GM23338 (cell line): ENCODE results near the gene ART4. TPM values are rescaled to one million over a fixed set of nuclear protein-coding genes. Genes with fewer than 3 reads are reported as not detected.

ENCODE experiments used
- ATAC-seq: fragments of 200-7000 bp; cut with Tn5 transposase; 3 replicates; pipeline ENCODE4 v1.9.1; 2020
- DNase-seq: peaks from one replicate; pipeline ENCODE4 v3.0.0-alpha.2; 2015; ENCODE audit warnings: low spot score
- H2AFZ ChIP-seq: fragments of 200-600 bp; sonication (generic); 2 replicates; pipeline ENCODE4 v1.8.0; 2016; ENCODE audit warnings: antibody characterized with exemption, mild to moderate bottlenecking, moderate library complexity
- H3F3A ChIP-seq: fragments of 200-600 bp; sonication (generic); replicated peaks from 2 replicates; pipeline ENCODE4 v1.8.0; 2017; ENCODE audit warnings: antibody characterized with exemption, mixed run types, low read depth
- H3K27ac ChIP-seq: fragments of 200-600 bp; sonication (generic); 2 replicates; pipeline ENCODE4 v1.6.1; 2016; ENCODE audit warnings: low read depth
- H3K27me3 ChIP-seq: fragments of 200-600 bp; sonication (generic); 2 replicates; pipeline ENCODE4 v1.8.0; 2016; ENCODE audit warnings: mild to moderate bottlenecking, mixed run types, moderate library complexity; ENCODE audit not compliant: insufficient read depth
- H3K36me3 ChIP-seq: fragments of 200-600 bp; sonication (generic); 2 replicates; pipeline ENCODE4 v1.8.0; 2016; ENCODE audit warnings: mild to moderate bottlenecking; ENCODE audit not compliant: insufficient read depth
- H3K4me1 ChIP-seq: fragments of 200-600 bp; sonication (generic); 2 replicates; pipeline ENCODE4 v1.8.0; 2016; ENCODE audit warnings: mild to moderate bottlenecking, moderate library complexity; ENCODE audit not compliant: insufficient read depth
- H3K4me2 ChIP-seq: fragments of 200-600 bp; sonication (generic); 2 replicates; pipeline ENCODE4 v1.7.1; 2017; ENCODE audit warnings: mixed run types
- H3K4me3 ChIP-seq: fragments of 200-600 bp; sonication (generic); 2 replicates; pipeline ENCODE4 v1.6.1; 2016; ENCODE audit warnings: mixed run types
- H3K79me2 ChIP-seq: fragments of 200-600 bp; sonication (generic); replicated peaks from 2 replicates; pipeline ENCODE4 v1.8.0; 2017; ENCODE audit warnings: mild to moderate bottlenecking; ENCODE audit not compliant: insufficient read depth
- H3K9me2 ChIP-seq: fragments of 200-600 bp; sonication (generic); 2 replicates; pipeline ENCODE4 v1.8.0; 2017; ENCODE audit not compliant: insufficient read depth
- H4K20me1 ChIP-seq: fragments of 200-600 bp; sonication (generic); replicated peaks from 2 replicates; pipeline ENCODE4 v1.8.0; 2017; ENCODE audit warnings: mild to moderate bottlenecking; ENCODE audit not compliant: insufficient read depth
- H3K27ac Mint-ChIP-seq: 2 replicates; pipeline ENCODE4 v1.8.0; 2020; ENCODE audit warnings: inconsistent platforms, mild to moderate bottlenecking, moderate library complexity, mixed read lengths
- H3K27me3 Mint-ChIP-seq: 3 replicates; pipeline ENCODE4 v1.8.0; 2022; ENCODE audit warnings: low read depth, mild to moderate bottlenecking, moderate library complexity, mixed read lengths, inconsistent platforms; ENCODE audit not compliant: insufficient read depth, poor library complexity
- H3K36me3 Mint-ChIP-seq: 3 replicates; pipeline ENCODE4 v1.8.0; 2021; ENCODE audit warnings: low read depth, mild to moderate bottlenecking, inconsistent platforms, moderate library complexity, mixed read lengths
- H3K4me1 Mint-ChIP-seq: 3 replicates; pipeline ENCODE4 v1.8.0; 2020; ENCODE audit warnings: mild to moderate bottlenecking, inconsistent platforms, mixed read lengths
- H3K4me3 Mint-ChIP-seq: 3 replicates; pipeline ENCODE4 v1.8.0; 2021; ENCODE audit warnings: moderate library complexity, mild to moderate bottlenecking, inconsistent platforms, mixed read lengths
- H3K9me3 Mint-ChIP-seq: 3 replicates; pipeline ENCODE4 v1.8.0; 2020; ENCODE audit warnings: moderate library complexity, mild to moderate bottlenecking, inconsistent platforms, mixed read lengths
- ZNF331 ChIP-seq: fragments of 250-450 bp; sonication (Bioruptor Pico); IDR thresholded peaks from 2 replicates; pipeline ENCODE4 v1.5.0; 2020; ENCODE audit warnings: low read depth, mild to moderate bottlenecking, moderate library complexity
- polyA plus RNA-seq: library from polyadenylated mRNA; unstranded; fragments of >200 nt; fragmentation: Nextera tagmentation; extraction: Ambion mirVana; gene quantifications from 2 replicates; pipeline ENCODE4 v1.2.1, GENCODE V29; 2016
- total RNA-seq: library from RNA; depleted of rRNA; stranded (reverse); fragments of >200 nt; shearing (Covaris generic); gene quantifications from 2 replicates; pipeline ENCODE4 v1.2.3, GENCODE V29; 2014
- TF ChIP-seq, protein P1 (sequence below): fragments of 250-450 bp; sonication (Bioruptor Pico); IDR thresholded peaks from 2 replicates; pipeline ENCODE4 v1.5.0; 2020; ENCODE audit warnings: mild to moderate bottlenecking, moderate library complexity
- TF ChIP-seq, protein P2 (sequence below): IDR thresholded peaks from one replicate; pipeline ENCODE4 v1.6.1; 2018; ENCODE audit warnings: antibody characterized with exemption; ENCODE audit not compliant: unreplicated experiment
- TF ChIP-seq, protein P3 (sequence below): IDR thresholded peaks from 2 replicates; pipeline ENCODE4 v1.6.1; 2016; ENCODE audit warnings: antibody characterized with exemption

Gene ART4
- total and polyA plus RNA-seq, 2 experiments from 2014 or later, result 0.08 TPM; not detected in 1

DNA sequence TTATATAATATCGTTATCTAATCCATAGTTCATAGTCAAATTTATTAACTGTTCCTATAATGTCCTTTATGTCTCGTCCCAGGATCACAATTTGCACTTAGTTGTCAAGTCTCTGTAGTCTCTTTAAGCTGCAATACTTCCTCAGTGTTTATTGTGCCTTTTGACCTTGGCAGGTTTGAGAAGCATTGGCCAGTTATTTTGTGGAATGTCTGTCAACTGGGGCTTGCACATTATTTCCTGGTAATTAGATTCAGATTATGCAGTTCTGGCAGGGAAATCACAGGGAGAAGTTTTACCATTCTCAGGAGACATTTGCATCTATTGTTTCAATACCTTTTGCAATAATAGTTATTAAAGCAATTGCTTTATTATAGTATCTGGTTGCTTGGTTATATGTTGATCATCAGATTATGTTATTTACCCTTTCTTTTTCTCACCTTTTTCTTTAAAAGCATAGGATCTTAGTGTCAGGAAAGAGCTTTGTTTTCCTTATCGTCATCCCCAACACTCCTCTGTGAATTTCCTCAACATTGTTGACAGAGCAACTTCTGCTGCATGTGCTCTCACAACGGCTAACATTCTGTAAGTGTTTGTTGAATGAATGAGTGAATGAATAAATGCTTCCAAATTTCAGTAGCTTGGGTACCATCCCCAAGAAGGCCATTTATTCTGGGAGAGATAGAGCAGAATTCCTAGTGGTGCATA, 3.7 kb upstream of the ART4 start:
- TF ChIP-seq ZNF331 (CRISPR knock-in tag), result no peak
- TF ChIP-seq, protein P1, sequence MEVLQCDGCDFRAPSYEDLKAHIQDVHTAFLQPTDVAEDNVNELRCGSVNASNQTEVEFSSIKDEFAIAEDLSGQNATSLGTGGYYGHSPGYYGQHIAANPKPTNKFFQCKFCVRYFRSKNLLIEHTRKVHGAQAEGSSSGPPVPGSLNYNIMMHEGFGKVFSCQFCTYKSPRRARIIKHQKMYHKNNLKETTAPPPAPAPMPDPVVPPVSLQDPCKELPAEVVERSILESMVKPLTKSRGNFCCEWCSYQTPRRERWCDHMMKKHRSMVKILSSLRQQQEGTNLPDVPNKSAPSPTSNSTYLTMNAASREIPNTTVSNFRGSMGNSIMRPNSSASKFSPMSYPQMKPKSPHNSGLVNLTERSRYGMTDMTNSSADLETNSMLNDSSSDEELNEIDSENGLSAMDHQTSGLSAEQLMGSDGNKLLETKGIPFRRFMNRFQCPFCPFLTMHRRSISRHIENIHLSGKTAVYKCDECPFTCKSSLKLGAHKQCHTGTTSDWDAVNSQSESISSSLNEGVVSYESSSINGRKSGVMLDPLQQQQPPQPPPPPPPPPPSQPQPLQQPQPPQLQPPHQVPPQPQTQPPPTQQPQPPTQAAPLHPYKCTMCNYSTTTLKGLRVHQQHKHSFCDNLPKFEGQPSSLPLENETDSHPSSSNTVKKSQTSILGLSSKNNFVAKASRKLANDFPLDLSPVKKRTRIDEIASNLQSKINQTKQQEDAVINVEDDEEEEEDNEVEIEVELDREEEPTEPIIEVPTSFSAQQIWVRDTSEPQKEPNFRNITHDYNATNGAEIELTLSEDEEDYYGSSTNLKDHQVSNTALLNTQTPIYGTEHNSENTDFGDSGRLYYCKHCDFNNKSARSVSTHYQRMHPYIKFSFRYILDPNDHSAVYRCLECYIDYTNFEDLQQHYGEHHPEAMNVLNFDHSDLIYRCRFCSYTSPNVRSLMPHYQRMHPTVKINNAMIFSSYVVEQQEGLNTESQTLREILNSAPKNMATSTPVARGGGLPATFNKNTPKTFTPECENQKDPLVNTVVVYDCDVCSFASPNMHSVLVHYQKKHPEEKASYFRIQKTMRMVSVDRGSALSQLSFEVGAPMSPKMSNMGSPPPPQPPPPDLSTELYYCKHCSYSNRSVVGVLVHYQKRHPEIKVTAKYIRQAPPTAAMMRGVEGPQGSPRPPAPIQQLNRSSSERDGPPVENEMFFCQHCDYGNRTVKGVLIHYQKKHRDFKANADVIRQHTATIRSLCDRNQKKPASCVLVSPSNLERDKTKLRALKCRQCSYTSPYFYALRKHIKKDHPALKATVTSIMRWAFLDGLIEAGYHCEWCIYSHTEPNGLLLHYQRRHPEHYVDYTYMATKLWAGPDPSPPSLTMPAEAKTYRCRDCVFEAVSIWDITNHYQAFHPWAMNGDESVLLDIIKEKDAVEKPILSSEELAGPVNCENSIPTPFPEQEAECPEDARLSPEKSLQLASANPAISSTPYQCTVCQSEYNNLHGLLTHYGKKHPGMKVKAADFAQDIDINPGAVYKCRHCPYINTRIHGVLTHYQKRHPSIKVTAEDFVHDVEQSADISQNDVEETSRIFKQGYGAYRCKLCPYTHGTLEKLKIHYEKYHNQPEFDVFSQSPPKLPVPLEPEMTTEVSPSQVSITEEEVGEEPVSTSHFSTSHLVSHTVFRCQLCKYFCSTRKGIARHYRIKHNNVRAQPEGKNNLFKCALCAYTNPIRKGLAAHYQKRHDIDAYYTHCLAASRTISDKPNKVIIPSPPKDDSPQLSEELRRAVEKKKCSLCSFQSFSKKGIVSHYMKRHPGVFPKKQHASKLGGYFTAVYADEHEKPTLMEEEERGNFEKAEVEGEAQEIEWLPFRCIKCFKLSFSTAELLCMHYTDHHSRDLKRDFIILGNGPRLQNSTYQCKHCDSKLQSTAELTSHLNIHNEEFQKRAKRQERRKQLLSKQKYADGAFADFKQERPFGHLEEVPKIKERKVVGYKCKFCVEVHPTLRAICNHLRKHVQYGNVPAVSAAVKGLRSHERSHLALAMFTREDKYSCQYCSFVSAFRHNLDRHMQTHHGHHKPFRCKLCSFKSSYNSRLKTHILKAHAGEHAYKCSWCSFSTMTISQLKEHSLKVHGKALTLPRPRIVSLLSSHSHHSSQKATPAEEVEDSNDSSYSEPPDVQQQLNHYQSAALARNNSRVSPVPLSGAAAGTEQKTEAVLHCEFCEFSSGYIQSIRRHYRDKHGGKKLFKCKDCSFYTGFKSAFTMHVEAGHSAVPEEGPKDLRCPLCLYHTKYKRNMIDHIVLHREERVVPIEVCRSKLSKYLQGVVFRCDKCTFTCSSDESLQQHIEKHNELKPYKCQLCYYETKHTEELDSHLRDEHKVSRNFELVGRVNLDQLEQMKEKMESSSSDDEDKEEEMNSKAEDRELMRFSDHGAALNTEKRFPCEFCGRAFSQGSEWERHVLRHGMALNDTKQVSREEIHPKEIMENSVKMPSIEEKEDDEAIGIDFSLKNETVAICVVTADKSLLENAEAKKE (CRISPR knock-in tag), result no peak
- TF ChIP-seq, protein P2, sequence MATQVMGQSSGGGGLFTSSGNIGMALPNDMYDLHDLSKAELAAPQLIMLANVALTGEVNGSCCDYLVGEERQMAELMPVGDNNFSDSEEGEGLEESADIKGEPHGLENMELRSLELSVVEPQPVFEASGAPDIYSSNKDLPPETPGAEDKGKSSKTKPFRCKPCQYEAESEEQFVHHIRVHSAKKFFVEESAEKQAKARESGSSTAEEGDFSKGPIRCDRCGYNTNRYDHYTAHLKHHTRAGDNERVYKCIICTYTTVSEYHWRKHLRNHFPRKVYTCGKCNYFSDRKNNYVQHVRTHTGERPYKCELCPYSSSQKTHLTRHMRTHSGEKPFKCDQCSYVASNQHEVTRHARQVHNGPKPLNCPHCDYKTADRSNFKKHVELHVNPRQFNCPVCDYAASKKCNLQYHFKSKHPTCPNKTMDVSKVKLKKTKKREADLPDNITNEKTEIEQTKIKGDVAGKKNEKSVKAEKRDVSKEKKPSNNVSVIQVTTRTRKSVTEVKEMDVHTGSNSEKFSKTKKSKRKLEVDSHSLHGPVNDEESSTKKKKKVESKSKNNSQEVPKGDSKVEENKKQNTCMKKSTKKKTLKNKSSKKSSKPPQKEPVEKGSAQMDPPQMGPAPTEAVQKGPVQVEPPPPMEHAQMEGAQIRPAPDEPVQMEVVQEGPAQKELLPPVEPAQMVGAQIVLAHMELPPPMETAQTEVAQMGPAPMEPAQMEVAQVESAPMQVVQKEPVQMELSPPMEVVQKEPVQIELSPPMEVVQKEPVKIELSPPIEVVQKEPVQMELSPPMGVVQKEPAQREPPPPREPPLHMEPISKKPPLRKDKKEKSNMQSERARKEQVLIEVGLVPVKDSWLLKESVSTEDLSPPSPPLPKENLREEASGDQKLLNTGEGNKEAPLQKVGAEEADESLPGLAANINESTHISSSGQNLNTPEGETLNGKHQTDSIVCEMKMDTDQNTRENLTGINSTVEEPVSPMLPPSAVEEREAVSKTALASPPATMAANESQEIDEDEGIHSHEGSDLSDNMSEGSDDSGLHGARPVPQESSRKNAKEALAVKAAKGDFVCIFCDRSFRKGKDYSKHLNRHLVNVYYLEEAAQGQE, result no peak
- TF ChIP-seq, protein P3, sequence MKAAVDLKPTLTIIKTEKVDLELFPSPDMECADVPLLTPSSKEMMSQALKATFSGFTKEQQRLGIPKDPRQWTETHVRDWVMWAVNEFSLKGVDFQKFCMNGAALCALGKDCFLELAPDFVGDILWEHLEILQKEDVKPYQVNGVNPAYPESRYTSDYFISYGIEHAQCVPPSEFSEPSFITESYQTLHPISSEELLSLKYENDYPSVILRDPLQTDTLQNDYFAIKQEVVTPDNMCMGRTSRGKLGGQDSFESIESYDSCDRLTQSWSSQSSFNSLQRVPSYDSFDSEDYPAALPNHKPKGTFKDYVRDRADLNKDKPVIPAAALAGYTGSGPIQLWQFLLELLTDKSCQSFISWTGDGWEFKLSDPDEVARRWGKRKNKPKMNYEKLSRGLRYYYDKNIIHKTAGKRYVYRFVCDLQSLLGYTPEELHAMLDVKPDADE, result no peak
- H3K27me3 ChIP-seq, result no peaks in the 10 kb centered on the region
- no peak overlapping the region for H3K27ac ChIP-seq
- Mint-ChIP-seq H3K27ac (no peak overlapping the region), H3K36me3 (no peaks in the 10 kb centered on the region), H3K9me3 (no peaks in the 10 kb centered on the region), H3K4me1 (no peaks in the 10 kb centered on the region), H3K4me3 (no peak overlapping the region), H3K27me3 (peaks cover 3% of the 10 kb centered on the region)
- H2AFZ ChIP-seq, result no peak overlapping the region
- DNase-seq (no peak), ATAC-seq (no peak)
- no peaks in the 10 kb centered on the region for H3K4me1 ChIP-seq
- no peaks in the 10 kb centered on the region for H3K79me2 ChIP-seq
- no peak overlapping the region for H3K4me3 ChIP-seq
- H4K20me1 ChIP-seq, result no peaks in the 10 kb centered on the region
- H3F3A ChIP-seq, result no peaks in the 10 kb centered on the region
- no peaks in the 10 kb centered on the region for H3K9me2 ChIP-seq
- no peaks in the 10 kb centered on the region for H3K36me3 ChIP-seq
- no peak overlapping the region for H3K4me2 ChIP-seq
